NOMO-1 (cell line): ENCODE results near the gene RIMS1.
"Not testable (repeated sequence)": the region's sequence is repeated elsewhere in the genome, so short reads cannot be mapped to it uniquely, and the experiment has no call there.

Experiments
- DNase-seq, 2 experiments: peaks; one replicate each; lab custom pipeline; 2025; ENCODE audit not compliant: unreplicated experiment in 2 of 2; lab: John Stamatoyannopoulos, UW

The RIMS1 gene

GRCh38 chr6:72296375-72296774, 410.0 kb downstream of the RIMS1 start:
- no peak for DNase-seq

- no peak for DNase-seq
Measured at GRCh38 chr6:72305971-72306370, 419.6 kb downstream of the RIMS1 start.

- no peak for DNase-seq
Measured at GRCh38 chr6:72316675-72317380, 430.5 kb downstream of the RIMS1 start.

GRCh38 chr6:72321788-72322187, 435.4 kb downstream of the RIMS1 start:
- DNase-seq: no peak

- DNase-seq: no peak
Measured at GRCh38 chr6:72322771-72323170, 436.4 kb downstream of the RIMS1 start.

GRCh38 chr6:72324591-72324990, 438.2 kb downstream of the RIMS1 start:
- DNase-seq: no peak

GRCh38 chr6:72328775-72329174, 442.4 kb downstream of the RIMS1 start:
- no peak for DNase-seq

- not testable (repeated sequence) for DNase-seq
Measured at GRCh38 chr6:72335203-72335602, 448.9 kb downstream of the RIMS1 start.

- DNase-seq: no peak
Measured at GRCh38 chr6:72348926-72349325, 462.6 kb downstream of the RIMS1 start.

- DNase-seq: no peak
Measured at GRCh38 chr6:72350296-72350881, 464.0 kb downstream of the RIMS1 start.

GRCh38 chr6:72363844-72364740, 477.7 kb downstream of the RIMS1 start:
- no peak for DNase-seq

GRCh38 chr6:72365773-72366172, 479.4 kb downstream of the RIMS1 start:
- DNase-seq: no peak

GRCh38 chr6:72367439-72367838, 481.1 kb downstream of the RIMS1 start:
- no peak for DNase-seq

- DNase-seq: no peak
Measured at GRCh38 chr6:72371473-72371872, 485.1 kb downstream of the RIMS1 start.

GRCh38 chr6:72374172-72374571, 487.8 kb downstream of the RIMS1 start:
- no peak for DNase-seq

- DNase-seq: no peak
Measured at GRCh38 chr6:72374857-72375256, 488.5 kb downstream of the RIMS1 start.

GRCh38 chr6:72376736-72377135, 490.4 kb downstream of the RIMS1 start:
- no peak for DNase-seq

GRCh38 chr6:72381076-72381475, 494.7 kb downstream of the RIMS1 start:
- no peak for DNase-seq

GRCh38 chr6:72382602-72383529, 496.5 kb downstream of the RIMS1 start:
- peak; percentile 7 for DNase-seq

GRCh38 chr6:72386324-72386723, 500.0 kb downstream of the RIMS1 start:
- DNase-seq: peak; percentile 26 to 30

GRCh38 chr6:72389698-72390097, 503.3 kb downstream of the RIMS1 start:
- DNase-seq: no peak
